DND-41 (cell line): ENCODE data around the gene CEBPB.

ENCODE experiments used
- ATAC-seq: fragments of 200-7000 bp; cut with Tn5 transposase; 3 replicates; pipeline ENCODE4 v1.9.1; 2021; ENCODE audit warnings: low read depth; ENCODE audit not compliant: insufficient read depth
- DNase-seq: peaks from one replicate; pipeline ENCODE4 v3.0.0-alpha.2; 2020
- H2AFZ ChIP-seq: 2 replicates; pipeline ENCODE4 v1.6.0; 2012; ENCODE audit warnings: low read depth, low read length
- H3K27ac ChIP-seq: 2 replicates; pipeline ENCODE4 v1.5.1; 2012; ENCODE audit warnings: low read length, inconsistent platforms
- H3K27me3 ChIP-seq: fragments of 200-600 bp; sonication (generic); 2 replicates; pipeline ENCODE4 v1.6.0; 2012; ENCODE audit warnings: low read length, mild to moderate bottlenecking, inconsistent platforms; ENCODE audit not compliant: insufficient read depth, poor library complexity
- H3K36me3 ChIP-seq: 2 replicates; pipeline ENCODE4 v1.5.1; 2012; ENCODE audit warnings: low read length, inconsistent platforms; ENCODE audit not compliant: insufficient read depth
- H3K4me1 ChIP-seq: 2 replicates; pipeline ENCODE4 v1.5.1; 2012; ENCODE audit warnings: mild to moderate bottlenecking, low read length; ENCODE audit not compliant: insufficient read depth
- H3K4me2 ChIP-seq: 2 replicates; pipeline ENCODE4 v1.6.0; 2012; ENCODE audit warnings: mild to moderate bottlenecking, moderate library complexity, low read length, inconsistent platforms; ENCODE audit not compliant: insufficient read depth
- H3K4me3 ChIP-seq, 2 experiments: fragments of 200-600 bp in 1 of 2; shearing (Covaris generic) in 1 of 2; 2 replicates each; pipeline ENCODE4 v1.5.1; 2012 to 2016; ENCODE audit warnings: inconsistent platforms in 2 of 2, low read length in 2 of 2, mild to moderate bottlenecking in 2 of 2, low read depth in 1 of 2, moderate library complexity in 1 of 2
- H3K79me2 ChIP-seq: 2 replicates; pipeline ENCODE4 v1.6.0; 2012; ENCODE audit warnings: low read length, inconsistent platforms; ENCODE audit not compliant: insufficient read depth
- H3K9ac ChIP-seq: 2 replicates; pipeline ENCODE4 v1.6.0; 2012; ENCODE audit warnings: low read depth, mild to moderate bottlenecking, inconsistent platforms, low read length, moderate library complexity
- H3K9me3 ChIP-seq: 2 replicates; pipeline ENCODE4 v1.5.1; 2012; ENCODE audit warnings: low read length, moderate library complexity, mild to moderate bottlenecking, inconsistent platforms; ENCODE audit not compliant: insufficient read depth, severe bottlenecking
- H4K20me1 ChIP-seq: 2 replicates; pipeline ENCODE4 v1.6.0; 2012; ENCODE audit warnings: low read length; ENCODE audit not compliant: insufficient read depth
- EZH2 ChIP-seq: IDR thresholded peaks from 3 replicates; pipeline ENCODE4 v1.6.1; 2012; ENCODE audit warnings: borderline replicate concordance, low read depth, mild to moderate bottlenecking, moderate library complexity, low read length, inconsistent platforms; ENCODE audit not compliant: severe bottlenecking
- TF ChIP-seq, protein P1 (sequence below): IDR thresholded peaks from 2 replicates; pipeline ENCODE4 v1.5.1; 2012; ENCODE audit warnings: borderline replicate concordance, low read length, moderate library complexity, mild to moderate bottlenecking; ENCODE audit not compliant: poor library complexity, severe bottlenecking; ENCODE audit errors: extremely low read depth

CEBPB gene

DNA sequence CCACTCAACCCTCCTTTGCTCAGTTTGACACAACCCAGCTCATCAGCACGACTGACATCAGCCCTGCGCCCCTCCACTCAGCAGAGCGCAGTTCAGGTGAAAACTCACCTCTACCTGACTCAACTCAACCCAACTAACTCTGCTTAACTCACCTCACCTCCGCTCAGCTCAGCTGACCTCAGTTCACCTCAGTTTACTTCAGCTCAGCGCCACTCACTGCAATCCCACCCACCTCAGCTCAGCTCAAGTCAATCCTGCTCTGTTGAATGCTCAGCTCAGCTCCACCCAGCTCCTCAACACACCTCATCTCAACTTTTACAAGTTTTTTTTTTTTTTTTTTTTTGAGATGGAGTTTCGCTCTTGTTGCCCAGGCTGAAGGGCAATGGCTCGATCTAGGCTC is 39.6 kb downstream of the CEBPB start:
- no peak overlapping the region for H3K9ac ChIP-seq
- no peaks in the 10 kb centered on the region for H3K4me1 ChIP-seq
- no peak overlapping the region for H3K4me2 ChIP-seq
- H3K4me3 ChIP-seq: no peak overlapping the region
- no peaks in the 10 kb centered on the region for H3K9me3 ChIP-seq
- TF ChIP-seq, protein P1, sequence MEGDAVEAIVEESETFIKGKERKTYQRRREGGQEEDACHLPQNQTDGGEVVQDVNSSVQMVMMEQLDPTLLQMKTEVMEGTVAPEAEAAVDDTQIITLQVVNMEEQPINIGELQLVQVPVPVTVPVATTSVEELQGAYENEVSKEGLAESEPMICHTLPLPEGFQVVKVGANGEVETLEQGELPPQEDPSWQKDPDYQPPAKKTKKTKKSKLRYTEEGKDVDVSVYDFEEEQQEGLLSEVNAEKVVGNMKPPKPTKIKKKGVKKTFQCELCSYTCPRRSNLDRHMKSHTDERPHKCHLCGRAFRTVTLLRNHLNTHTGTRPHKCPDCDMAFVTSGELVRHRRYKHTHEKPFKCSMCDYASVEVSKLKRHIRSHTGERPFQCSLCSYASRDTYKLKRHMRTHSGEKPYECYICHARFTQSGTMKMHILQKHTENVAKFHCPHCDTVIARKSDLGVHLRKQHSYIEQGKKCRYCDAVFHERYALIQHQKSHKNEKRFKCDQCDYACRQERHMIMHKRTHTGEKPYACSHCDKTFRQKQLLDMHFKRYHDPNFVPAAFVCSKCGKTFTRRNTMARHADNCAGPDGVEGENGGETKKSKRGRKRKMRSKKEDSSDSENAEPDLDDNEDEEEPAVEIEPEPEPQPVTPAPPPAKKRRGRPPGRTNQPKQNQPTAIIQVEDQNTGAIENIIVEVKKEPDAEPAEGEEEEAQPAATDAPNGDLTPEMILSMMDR: no peak
- no peak for TF ChIP-seq EZH2
- no peaks in the 10 kb centered on the region for H3K79me2 ChIP-seq
- ATAC-seq: no peak
- H3K27me3 ChIP-seq: no peaks in the 10 kb centered on the region
- H4K20me1 ChIP-seq: no peaks in the 10 kb centered on the region
- no peak overlapping the region for H2AFZ ChIP-seq
- no peaks in the 10 kb centered on the region for H3K36me3 ChIP-seq
- DNase-seq: no peak
- no peak overlapping the region for H3K27ac ChIP-seq

DNA sequence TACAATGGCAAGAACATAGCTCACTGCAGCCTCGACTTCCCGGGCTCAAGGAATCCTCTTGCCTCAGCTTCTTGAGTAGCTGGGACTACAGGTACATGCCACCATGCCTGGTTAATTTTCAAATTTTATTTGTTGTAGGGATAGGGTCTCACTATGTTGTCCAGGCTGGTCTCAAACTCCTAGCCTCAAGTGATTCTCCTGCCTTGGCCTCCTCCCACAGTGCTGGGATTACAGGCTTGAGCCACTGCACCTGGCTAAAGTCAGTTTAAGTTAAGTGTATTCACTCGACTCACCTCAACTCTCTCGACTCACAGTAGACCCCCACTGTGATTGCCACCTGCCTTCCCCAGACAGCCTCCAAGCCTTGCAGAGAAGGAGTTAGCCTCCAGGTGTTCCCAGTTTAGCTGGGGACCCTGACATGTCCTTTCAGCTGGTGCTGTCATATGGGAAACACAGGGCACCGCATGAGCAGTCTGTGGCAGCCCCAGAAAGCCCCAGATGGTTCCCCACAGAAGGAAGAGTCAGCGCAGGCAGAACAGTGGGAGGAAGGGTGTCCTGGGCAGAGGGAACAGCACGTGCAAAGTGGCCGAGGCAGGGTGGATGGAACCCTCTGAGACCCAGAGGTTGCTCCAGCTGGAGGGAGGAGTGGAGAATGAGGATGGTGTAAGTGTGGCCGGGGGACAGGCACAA is 40.4 kb downstream of the CEBPB start:
- Histone ChIP-seq H3K9ac (no peak overlapping the region), H3K36me3 (no peaks in the 10 kb centered on the region), H3K27ac (no peak overlapping the region), H3K4me2 (no peak overlapping the region), H3K4me3 (no peak overlapping the region), H4K20me1 (no peaks in the 10 kb centered on the region), H3K79me2 (no peaks in the 10 kb centered on the region), H3K27me3 (no peaks in the 10 kb centered on the region), H3K4me1 (no peaks in the 10 kb centered on the region), H2AFZ (no peak overlapping the region), H3K9me3 (no peaks in the 10 kb centered on the region)
- TF ChIP-seq EZH2: no peak
- TF ChIP-seq, protein P1: no peak
- no peak for DNase-seq
- no peak for ATAC-seq

DNA sequence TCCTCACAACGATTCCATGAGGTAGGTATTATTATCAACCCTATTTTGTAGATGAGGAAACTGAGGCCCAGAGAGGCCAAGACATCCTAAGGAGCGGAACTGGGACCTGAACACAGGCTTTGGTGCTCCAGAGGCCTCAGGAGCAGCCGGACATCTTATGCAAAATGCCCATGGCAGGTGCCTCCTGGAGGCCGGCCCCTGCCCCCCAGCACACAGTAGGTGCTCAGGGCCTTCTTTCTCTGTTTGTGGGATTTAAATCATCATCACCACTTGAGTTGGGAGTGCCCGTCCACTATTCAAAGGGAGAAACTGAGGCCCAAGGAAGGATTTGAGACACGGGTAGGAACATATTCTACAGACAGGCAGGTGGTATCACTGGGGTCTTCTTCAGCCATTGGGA is 41.2 kb downstream of the CEBPB start:
- no peaks in the 10 kb centered on the region for H3K36me3 ChIP-seq
- TF ChIP-seq EZH2: no peak
- TF ChIP-seq, protein P1: no peak
- ATAC-seq: no peak

More for the DNA sequence above, 41.2 kb downstream of the CEBPB start:
- no peak overlapping the region for H3K9ac ChIP-seq
- H3K27me3 ChIP-seq: no peaks in the 10 kb centered on the region
- no peak overlapping the region for H3K4me2 ChIP-seq
- no peaks in the 10 kb centered on the region for H3K4me1 ChIP-seq
- no peak overlapping the region for H2AFZ ChIP-seq
- H3K27ac ChIP-seq: no peak overlapping the region
- no peaks in the 10 kb centered on the region for H4K20me1 ChIP-seq
- no peak for DNase-seq
- no peaks in the 10 kb centered on the region for H3K79me2 ChIP-seq
- no peak overlapping the region for H3K4me3 ChIP-seq
- no peaks in the 10 kb centered on the region for H3K9me3 ChIP-seq
